Measurements from ENCODE around the gene MDFI.

Gene MDFI

DNA sequence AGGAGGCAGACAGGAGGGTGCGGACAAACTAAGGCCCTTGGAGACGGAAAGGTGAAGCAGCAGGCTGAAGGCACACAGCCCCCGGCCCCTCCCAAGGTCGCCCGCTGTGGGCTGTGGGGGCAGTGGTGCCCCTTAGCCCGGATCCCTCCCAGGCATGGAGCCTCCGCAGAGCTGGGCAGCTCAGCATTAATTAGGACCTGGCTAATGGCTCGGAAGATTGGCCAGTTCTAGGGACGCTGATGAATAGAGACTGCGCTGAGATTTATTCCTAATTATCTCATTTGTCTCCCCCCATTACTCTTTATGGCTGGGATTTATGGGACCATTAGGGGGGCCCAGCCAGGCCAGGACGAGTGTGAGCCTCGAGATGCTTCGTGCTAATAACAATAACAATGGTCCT is 20.4 kb downstream of the MDFI start:
- intact Hi-C loops (cut with DNase I): no loop called here
- DNase-seq: peak in 3 of 10 donors; percentile 9 to 43 (median 32)

DNA sequence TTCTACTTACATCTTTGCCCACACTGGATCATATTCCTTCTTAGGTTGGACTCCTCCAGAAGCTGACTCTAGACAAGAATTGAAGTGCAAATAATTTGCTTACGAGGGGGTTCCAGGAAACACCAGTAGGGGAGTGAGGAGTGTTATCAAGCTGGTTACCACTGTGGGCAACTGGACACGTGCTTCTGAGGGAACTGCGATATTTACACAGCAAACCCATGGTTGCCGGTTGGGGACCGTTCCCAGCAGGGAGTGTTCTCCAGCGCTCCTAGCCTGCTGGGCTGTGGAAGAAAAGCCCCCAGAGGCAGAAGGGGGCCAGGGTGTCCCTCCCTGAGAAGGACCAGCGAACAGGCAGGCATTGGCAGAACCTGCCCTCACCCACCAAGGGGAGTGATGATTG is 21.7 kb downstream of the MDFI start:
- intact Hi-C loops (cut with DNase I): no loop called here
- peak in 2 of 10 donors; percentile 15 to 49 for DNase-seq

DNA sequence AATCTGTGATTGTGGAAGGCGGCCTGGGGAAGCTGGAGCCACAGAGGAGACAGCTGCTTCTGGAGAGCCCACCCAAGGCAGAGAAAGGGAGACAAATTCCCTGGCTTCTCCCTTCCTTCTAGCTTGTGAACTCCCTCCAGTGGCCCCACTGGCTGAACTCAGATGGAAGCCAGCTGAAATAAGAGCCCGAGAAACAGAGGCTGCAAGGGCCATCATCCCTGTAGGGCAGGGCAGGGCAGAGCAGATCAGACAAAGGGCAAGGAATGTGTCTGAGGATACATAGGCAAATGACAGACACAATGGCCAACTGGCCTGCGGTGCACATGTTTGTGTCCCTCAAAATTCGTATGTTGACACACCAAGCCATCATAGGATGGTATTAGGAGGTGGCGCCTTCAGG is 25.3 kb downstream of the MDFI start:
- DNase-seq: peak in 3 of 10 donors; percentile 9 to 48 (median 25)
- intact Hi-C loops (cut with DNase I): no loop called here

DNA sequence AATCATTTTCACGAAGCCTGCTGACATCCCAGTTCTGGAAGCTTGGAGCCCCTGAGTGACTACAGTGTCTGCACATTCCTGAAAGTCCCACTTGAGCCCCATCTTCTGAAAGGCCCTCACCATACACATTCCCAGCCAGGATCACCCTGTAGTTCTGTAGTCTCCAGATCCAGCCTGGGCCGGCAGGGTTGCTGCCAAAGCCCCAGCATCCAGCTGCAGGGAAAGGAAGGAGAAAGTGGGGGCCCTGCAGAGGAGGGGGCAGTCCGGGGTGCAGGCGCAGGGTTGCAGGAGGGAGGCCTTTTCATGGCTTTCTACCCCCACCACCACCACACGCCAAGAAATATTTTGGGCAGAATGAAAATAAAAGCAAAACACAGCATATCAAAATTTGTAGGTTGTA is 26.0 kb downstream of the MDFI start:
- peak in 3 of 10 donors; percentile 8 to 45 (median 34) for DNase-seq

DNA sequence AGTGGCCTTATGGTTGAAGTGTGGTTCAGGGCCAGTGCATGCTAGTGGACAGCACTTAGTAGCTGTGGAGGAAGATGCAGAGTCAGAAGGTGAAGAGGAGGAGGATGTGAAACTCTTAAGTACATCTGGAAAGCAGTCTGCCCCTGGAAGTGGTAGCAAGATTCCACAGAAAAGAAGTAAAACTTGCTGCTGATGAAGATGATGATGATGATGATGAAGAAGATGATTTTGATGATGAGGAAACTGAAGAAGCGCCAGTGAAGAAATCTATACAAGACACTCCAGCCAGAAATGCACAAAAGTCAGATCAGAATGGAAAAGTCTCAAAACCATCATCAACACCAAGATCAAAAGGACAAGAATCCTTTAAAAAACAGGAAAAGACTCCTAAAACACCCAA is 28.9 kb downstream of the MDFI start:
- no peak for DNase-seq
- intact Hi-C loops (cut with DNase I): no loop called here

More for the DNA sequence above, 26.0 kb downstream of the MDFI start:
- intact Hi-C loops (cut with DNase I): no loop called here

DNA sequence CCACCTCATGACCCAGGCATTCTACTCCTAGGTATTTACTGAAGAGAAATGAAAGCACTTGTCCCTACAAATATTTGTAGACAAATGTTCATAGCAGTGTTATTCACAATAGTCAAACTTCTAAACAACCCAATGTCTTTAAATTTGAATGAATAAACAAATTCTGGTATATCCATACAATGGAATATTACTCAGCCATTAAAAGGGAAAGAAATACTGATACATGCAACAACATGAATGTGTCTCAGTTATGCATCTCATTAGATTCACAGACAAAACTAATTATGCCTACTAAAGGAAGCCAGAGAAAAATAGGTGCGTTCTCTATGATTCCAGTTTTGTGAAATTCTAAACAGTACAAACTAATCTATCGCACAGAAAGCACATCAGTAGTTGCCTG is 30.7 kb downstream of the MDFI start:
- intact Hi-C loops (cut with DNase I): no loop called here
- DNase-seq: no peak

DNA sequence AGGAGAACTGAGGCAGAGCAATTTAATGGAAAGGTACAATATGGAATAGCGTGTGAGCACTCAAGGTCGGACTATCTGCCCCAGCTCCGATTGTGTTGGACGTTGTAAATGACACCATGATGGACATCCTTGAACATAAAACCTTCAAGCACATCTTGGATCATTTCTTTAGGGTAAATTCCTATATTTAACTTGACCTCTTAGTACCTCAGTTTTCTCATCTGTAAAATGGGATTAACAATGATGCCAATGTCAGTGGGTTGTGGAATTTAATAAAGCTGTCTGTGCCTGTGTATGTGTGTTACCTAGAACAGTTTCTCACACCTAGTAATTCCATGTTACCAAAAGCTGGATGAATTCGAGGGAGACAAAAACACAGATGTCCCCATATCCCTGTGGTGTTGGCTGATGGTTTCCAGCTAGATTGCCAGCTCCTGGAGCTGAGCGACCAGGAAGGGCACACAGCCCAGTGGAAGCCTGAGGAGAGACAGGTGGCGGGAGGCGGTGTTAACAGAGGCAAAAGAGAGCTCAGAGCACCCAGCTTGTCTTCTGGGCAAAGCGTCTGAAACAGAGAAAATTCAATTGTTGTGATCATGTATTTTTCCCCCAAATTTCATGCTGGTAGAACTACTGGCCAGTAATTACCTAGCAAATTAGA is 32.6 kb downstream of the MDFI start:
- DNase-seq: peak in 3 of 10 donors; percentile 69 to 82 (median 74)
- intact Hi-C loops (cut with DNase I): no loop called here

DNA sequence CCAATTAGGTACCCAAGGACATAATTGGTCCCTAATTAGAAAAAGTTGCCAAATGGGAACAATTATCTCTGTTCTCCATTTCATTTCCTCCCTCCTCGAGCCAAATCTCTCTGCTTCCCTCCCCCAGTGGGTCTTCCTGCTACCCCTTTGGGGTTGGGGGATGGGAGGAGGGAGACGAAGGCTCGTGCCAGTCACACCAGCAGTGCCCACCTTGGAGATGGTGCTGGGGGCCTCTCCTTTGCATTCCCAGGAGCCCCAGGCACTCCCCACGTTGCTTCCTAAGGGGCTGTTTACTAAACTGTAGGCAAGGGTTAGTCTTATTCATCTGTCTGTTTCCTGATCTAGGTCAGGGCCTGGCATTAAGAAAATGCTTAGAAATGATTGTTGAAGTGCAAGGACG is 33.1 kb downstream of the MDFI start:
- DNase-seq: peak in 2 of 10 donors; percentile 10 to 52
- intact Hi-C loops (cut with DNase I): no loop called here

DNA sequence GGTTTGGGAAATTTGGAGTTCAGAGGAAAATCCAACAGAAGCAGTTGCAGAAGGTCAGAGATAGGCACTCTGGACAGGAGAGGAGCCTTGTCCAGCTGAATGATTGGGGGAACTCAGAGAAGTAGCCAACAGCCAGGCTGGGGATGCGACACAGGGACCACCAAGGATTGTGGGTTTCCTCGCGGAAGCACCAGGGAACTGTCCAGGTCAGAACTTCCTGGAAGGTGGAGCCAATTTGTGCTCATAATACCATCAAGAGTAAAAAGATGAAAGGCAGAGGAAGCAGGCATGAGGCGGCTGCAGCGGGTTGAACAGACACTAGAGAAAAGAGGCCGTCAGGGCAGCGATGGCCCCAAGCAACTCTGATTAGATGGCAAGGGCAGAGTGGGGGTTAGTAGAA is 33.7 kb downstream of the MDFI start:
- intact Hi-C loops (cut with DNase I): no loop called here
- DNase-seq: peak in 3 of 10 donors; percentile 8 to 22 (median 19)

DNA sequence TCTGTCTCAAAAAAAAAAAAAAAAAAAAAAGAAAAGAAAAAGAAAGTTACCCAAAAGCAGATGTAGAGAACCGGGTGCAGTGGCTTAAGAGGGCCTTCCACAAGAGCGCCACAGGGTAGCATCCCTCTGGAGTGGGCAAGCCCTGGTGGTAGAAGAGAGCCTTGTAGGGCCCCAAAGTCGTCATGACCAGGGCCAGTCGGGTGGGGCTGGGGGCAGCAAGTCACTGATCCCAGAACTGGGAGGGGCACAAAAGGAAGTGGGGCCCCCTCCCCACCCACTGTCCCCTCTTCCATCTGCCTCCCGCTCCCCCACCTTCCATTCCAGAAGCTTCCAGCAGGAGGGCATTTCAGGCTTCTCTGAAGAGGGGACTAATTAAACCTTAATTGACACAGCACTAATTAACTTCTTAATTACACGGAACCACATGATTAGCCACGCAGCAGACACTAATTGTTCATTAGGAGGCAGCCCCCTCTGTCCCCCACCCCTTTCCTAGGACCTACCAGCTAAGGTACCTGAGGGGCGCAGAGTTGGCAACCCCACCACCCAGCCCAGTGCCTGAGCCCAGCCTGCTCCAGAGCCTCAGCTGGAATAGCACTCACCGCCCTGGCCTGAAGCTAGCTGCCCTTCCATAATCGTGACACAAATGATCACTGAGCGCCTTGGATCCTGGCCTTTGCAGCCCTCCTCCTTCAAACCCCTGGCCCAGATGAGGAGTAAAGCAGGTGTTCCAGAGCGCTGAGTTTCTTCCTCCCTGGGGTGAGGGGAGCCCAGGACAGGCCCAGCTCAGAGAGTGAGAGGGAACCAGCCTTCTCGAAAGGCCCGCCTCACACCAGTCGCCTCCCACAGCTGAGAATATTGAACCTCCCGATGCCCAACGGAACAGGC is 34.8 kb downstream of the MDFI start:
- peak in 3 of 10 donors; percentile 28 to 73 (median 36) for DNase-seq
- intact Hi-C loops (cut with DNase I): no loop called here

DNA sequence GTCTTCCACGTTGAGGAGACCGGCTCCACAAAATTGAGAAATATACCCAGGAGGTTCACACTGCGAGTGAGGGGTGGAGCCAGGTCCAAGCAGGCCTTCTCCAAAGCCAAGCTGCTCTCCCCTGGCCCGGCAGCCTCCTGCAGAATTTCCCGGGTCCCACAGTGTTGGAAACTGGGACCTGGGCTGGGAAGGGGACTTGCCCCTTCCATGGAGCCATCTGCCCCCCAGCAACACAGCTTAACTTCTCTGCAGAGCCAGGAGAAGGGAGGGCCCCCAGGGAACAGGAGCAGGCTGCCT is 35.4 kb downstream of the MDFI start:
- intact Hi-C loops (cut with DNase I): no loop called here
- DNase-seq: peak in 3 of 10 donors; percentile 32 to 54 (median 53)

DNA sequence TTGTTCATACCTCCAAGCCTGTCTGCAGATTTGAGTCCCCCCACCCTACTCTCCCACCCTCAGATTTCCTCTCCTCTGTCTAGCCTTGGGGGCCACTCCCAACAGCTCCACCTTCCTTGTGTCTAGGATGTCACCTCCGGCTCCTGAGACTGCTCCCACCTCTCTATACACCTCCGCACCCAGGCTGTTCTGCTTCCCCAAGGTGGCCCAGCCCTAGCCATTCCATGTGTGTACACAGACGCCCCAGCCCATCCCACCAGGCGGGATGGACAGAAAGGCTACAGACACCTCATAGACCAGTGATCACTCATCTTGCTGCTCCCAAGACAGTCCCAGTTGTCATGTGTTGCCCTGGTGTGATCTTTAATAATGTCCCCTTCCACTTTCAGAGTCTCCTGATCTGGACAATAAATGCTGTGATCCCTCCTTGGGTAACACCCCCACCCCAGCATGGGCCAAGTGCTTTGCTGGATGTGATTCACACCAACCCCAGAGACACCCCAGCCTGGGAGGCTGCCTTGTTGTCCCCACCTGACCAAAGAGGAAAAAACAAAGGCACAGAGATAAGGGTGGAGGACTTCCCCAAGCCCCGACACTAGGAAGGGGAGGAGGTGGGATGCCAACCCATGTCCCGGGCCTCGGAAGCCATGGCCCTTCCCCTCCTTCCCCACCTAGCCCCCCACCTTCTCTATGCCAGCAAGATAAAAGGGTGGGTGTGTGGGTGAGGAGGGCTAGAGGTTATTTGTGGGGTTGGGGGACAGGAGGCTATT is 36.1 kb downstream of the MDFI start:
- intact Hi-C loops (cut with DNase I): no loop called here
- peak in 3 of 10 donors; percentile 37 to 48 (median 42) for DNase-seq

DNA sequence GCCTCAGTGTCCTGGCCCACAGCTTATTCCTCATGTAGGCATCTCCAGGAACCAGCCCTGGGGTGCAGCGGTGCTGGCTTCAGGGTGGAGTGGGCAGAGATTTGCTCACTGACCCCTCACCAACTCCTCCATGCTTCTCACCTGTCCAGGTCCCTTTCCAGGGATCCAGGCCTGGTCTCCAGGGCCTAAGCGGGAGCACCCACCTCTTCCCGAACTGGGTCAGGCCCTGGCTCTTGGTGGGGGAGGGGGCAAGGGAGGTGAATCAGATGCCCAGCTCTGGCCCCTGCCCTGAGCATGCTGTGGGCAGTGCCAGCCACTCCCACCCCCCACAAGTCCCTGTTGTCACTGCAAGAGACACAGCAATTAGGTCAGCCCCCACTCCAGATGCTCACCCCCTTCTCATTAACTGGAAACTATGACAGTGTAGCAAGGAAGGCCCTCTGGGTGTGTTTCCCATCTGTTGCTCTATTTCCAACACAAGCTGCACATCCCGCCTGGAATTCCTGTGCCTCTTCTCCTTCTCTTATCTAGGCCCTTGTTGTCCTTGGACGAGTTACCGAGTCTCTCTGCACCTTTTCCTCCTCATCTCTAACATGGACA is 37.0 kb downstream of the MDFI start:
- peak in 3 of 10 donors; percentile 33 to 72 (median 62) for DNase-seq
- intact Hi-C loops (cut with DNase I): no loop called here

DNA sequence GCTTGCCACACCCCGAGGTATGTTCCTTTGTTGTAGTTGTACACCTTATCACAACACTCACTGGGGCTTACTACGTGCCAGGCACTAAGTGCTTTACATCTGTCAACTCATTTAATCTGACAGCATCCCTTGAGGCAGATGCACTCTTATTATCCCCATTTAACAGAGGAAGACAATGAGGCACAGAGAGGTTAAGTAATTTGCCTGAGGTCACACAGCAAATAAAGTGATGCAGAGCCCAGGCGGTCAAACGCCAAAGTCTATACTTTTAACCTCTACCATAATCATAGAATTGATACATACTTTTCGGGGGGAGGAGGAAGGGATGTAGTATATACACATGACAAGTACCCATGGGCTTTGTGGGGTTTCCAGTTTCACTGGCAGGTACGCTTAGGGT is 37.7 kb downstream of the MDFI start:
- intact Hi-C loops (cut with DNase I): no loop called here
- DNase-seq: no peak

DNA sequence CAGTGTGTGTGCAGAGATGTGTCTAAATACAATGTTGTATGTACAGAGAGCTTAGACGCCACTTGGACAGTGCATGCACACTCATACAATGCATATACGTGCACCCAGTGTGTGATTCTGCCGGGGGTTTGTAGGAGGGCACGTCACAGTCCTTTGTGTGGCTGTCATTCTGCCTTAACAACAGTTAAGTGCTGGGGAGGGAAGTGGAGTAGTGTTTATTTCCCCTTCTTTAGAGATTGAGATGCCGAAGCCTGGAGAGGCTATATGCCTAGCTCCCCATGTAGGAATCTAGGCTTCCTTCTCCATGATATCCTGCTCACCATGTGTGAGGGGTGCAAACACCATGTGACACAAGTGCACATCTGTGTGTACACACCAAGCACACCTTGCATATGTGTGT is 38.2 kb downstream of the MDFI start:
- peak in 1 of 10 donors; percentile 3 for DNase-seq
- intact Hi-C loops (cut with DNase I): no loop called here

DNA sequence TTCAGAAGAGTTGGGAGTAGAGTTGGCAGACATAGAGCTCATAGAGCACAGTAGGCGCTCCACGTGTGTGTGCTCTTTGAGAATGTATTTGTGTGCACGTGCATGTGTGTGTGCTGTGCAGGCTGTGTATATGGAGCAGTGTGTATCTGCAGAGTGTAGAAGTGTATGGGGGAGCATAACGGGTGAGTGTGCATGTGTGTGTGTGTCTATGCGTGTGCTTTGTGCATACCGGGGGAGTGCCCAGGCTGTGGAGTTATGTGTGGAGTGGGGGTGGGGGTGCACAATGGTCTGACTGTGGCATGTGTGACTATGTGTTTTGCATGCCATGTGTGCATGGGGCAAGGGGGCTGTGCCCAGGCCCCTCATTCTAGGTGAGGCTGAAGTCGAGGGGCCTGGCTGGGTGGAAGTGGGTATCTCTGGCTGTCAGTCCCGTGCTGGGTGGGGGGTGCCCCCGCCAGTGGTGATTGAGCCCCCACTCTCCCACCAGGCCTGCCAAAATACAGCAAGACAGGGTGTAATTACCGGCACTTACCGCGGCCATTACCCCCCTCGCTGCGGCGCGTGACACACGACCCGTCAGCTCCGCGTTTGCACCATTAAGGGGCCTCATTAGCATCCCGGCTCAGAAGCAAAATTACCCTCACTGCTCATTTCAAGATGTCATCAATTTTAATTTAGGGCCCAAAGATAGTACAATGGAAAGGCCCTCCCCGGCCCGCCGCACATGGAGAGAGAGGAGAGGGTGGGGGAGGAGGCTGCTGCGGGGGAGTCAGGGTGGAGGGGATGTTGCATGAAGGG is 39.1 kb downstream of the MDFI start:
- DNase-seq: peak in 3 of 10 donors; percentile 35 to 78 (median 64)
- intact Hi-C loops (cut with DNase I): no loop called here

DNA sequence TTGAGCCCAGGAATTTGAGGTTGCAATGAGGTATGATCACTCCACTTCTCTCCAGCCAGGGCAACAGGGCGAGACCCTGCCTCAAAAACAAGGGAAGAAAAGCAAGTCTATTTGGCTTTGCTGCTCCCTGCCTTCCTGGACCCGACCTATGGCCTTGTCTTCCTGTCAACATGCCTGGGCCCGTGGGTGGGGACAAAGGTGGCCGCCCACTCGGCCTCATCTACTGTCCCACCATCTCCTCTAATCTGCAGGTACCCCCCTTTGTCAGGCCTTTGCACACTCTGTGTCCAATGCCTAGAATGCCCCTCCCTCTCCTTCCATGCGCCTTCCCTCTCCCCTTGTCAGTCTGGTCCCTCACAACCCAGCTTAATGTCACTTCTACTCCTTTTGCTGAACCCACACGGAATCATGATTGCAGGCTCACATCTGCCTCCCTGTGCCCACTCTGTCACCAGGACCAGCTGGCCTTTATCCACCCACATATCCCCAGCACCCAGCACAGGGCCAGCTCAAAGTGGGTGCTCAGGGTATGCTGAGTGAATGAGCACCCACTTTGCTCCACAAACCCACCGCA is 40.3 kb downstream of the MDFI start:
- intact Hi-C loops (cut with DNase I): no loop called here
- DNase-seq: peak in 3 of 10 donors; percentile 32 to 57 (median 51)

DNA sequence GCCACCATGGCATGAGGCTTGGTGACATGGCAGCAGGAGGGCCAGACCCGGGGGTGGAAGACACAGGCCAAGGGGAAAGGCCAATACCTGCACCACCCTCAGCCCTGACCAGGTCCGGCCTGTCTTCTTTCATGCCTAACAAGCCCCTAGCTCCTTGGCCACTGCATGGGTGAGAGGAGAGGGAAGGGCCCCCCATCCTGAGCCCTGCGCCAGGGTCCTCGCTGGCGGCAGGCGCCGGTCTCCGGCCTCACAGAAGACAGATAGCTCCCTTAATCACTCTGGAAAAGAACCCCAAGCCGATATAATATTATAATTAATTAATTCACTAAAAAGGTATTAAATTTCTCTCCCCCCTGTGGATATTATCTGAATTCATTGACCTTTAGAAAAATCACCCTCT is 41.4 kb downstream of the MDFI start:
- peak in 3 of 10 donors; percentile 45 to 74 (median 61) for DNase-seq
- intact Hi-C loops (cut with DNase I): loop anchor here (5.0 kb wide), 2 partner anchors 98 to 252 kb away; partner anchors contain the start of gene FRS3
